ENCODE results near the gene TEAD4.

TEAD4 gene

GRCh38 chr12:3083241-3083920 lies 124.2 kb downstream of the TEAD4 start:
- no peak for DNase-seq (ENCODE audit: low read depth)

GRCh38 chr12:3083921-3084347 lies 124.7 kb downstream of the TEAD4 start:
- no peak for DNase-seq (ENCODE audit: low read depth)

- no peak for DNase-seq (ENCODE audit: low read depth)
Measured at GRCh38 chr12:3084742-3085141, 125.5 kb downstream of the TEAD4 start.

DNA sequence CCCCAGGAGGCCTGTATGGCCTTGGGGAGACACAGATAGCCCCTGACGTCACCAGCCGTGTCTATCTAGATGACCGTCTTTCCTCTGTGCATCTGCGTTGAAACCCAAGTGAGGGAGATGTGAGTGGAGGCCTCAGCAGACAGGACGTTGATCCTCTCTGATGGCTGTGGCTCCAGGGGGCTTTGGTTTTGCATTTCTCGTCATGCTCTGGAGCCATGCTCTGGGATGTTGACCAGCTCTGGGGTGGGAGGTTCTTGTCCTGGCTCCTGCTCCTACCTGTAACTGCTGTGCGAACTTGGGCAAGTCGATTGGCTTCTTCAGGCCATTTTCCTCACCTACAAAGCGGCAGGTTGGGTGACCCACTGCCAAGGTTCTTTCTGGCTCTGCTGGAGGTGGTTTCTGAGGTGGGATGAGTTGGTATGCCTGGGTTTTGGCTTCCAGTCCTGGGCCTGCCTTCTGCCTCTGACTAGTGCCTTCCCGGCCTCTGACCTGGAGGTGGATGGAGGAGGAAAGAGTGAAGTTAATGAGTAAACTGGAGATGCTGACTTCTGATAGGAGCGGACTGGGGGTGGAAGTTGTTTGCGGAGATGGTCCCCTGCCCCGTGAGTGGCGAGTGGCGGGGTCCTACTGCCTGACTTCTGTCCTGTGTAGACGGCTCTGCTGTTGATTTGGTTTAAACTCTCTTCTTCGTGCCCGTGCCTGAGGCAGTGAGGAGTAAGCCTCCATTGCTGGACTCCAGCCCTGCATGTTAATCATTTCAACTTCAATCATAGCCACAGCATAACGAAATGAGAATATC lies 126.3 kb downstream of the TEAD4 start:
- no peak for DNase-seq (ENCODE audit: low read depth)

DNA sequence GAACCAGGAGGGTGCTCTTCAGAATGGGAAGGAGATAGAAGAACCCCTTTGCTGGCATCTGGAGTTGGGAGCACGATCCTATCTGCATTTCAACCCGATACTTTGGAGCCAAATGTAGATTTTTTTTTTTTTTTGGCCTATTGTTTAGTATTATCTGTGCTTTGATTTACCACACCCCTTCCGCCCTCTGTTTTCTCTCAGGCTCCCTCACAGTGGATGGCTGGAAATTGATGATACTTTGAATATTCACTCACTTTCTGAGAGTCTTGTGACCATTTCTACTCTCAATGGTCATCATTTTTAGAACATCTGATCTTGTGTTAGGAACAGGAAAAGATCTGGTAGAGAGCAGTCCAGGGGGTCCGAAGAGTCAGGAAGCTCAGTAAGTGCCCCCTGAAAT lies 127.0 kb downstream of the TEAD4 start:
- DNase-seq (ENCODE audit: low read depth), result no peak

DNA sequence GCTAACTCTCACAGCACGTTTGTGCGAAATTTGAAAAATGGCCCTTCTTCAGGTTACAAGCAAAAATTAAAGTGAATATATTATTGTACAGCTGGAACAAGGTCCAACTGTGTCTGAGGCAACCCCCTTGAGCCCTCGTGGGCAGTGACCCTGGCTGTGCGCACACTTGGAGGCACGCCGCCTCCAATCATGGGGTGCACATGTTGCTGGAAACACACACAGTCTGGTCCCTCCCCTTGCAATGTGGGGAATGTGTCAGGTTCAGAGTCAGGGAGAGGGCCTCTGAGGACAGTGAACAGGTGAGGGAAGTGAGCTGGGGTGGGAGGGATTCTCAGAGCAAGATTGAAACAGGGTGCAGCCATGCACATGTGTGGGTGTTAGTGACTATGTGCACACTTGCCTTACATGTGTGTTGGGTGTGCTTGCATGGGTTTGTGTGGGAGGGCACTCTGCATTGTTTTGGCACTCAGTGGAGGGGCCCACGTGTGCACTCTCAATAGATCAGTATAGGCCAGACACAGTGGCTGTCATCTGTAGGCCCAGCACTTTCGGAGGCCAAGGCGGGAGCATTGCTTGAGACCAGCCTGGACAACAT lies 127.6 kb downstream of the TEAD4 start:
- no peak for DNase-seq (ENCODE audit: low read depth)

GRCh38 chr12:3087758-3088650 lies 128.8 kb downstream of the TEAD4 start:
- no peak for DNase-seq (ENCODE audit: low read depth)

DNA sequence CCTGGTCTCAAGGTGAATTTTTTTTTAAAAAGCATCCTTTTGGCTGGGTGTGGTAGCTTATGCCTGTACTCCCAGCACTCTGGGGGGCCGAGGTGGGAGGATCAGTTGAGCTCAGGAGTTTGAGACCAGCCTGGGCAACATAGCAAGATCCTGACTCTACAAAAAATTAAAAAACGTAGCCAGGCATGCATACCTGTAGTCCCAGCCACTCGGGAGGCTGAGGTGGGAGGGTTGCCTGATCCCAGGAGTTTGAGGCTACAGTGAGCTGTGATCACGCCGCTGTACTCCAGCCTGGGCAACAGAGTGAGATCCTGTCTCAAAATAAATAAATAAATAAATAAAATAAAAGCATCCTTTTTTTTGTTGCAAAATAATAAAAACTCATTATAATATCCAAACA lies 130.4 kb downstream of the TEAD4 start:
- no peak for DNase-seq (ENCODE audit: low read depth)

Measured in T-helper 22 cell (primary cell).